ENCODE measurements around the gene RNF26.
"Not testable (repeated sequence)": the region's sequence is repeated elsewhere in the genome, so short reads cannot be mapped to it uniquely, and the experiment has no call there.

Gene RNF26

DNA sequence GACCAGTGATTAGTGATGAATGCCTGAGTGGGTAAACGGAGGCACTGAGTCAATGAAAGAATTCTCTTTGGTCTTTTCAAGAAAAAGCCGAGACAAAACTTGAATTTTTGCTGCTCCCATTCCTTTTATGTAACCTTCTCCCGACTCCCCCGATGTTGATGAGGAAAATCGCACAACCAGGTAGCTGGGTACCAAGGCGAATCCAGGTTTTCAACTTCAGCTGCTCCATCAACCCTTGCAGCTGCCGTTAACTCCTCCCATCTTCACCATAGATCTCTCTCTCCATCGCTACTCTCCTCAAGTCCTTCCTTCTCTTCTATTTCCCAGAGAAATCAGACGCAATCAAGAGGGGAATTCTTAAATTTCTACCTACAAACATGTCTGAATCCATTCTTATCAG, 47.8 kb downstream of the RNF26 start:
- H3K4me3 ChIP-seq (ENCODE audit: low read depth, low read length): peak overlapping the region; percentile 44
- TF ChIP-seq CTCF (IDR thresholded peaks at IDR 0.05; ENCODE audit: borderline replicate concordance, insufficient read depth, low read depth, low read length): no peak

DNA sequence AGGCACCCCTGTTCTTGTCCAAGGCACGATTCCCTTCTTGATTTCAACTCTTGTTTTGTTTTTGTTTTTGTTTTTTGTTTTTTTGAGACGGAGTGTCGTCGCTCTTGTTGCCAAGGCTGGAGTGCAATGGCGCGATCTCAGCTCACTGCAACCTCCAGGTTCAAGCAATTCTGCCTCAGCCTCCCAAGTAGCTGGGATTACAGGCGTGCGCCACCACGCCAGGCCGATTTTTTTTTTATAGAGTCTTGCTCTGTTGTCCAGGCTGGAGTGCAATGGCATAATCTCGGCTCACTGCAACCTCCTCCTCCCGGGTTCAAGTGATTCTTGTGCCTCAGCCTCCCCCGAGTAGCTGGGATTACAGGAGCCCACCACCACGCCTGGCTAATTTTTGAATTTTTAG, 48.2 kb downstream of the RNF26 start:
- H3K4me3 ChIP-seq (ENCODE audit: low read depth, low read length): not testable (repeated sequence)

DNA sequence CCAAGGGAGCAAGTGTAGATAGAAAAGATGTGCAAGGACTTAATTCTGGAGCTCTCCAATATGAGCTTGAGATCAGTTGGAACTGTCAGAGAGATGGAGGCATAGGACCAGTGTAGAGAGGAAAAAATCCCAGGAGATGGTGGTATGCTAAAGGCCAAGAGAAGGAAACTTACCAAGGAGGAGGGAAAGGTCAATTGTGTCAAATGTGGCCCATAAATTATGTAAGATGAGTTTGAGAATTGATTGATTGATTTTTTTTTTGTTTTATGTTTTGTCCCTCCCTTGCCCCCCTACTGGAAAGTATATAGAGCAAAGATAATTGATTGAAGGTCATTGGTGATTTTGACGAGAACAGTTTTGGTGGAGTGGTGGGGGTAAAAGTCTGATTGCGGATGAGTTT, 50.0 kb downstream of the RNF26 start:
- H3K4me3 ChIP-seq (ENCODE audit: low read depth, low read length): no peak overlapping the region
- no peak for TF ChIP-seq CTCF (IDR thresholded peaks at IDR 0.05; ENCODE audit: borderline replicate concordance, insufficient read depth, low read depth, low read length)

Measured in GM12875 (cell line).